Measurements from ENCODE around the gene MEX3A. TPM values are rescaled to one million over a fixed set of nuclear protein-coding genes. Genes with fewer than 3 reads are reported as not detected.
A peak's percentile ranks its signal among the peaks of the same experiment; 100 is the strongest.

Gene MEX3A
- total and polyA plus RNA-seq, 4 donors = 0.26 to 8.1 (median 1.1) TPM

GRCh38 chr1:156062189-156062588, 20.1 kb downstream of the MEX3A start:
- TF ChIP-seq CTCF (IDR thresholded peaks at IDR 0.05; ENCODE audit: control extremely low read depth, extremely low read depth) = no peak
- H3K36me3 ChIP-seq (ENCODE audit: control insufficient read depth in 4 of 4, insufficient read depth in 4 of 4, low read length in 4 of 4) = peaks cover 0 to 2% (median 2%) of the 10 kb centered on the region in 4 donors
- no peaks in the 10 kb centered on the region for H3K27me3 ChIP-seq (ENCODE audit: control insufficient read depth in 3 of 3, insufficient read depth in 3 of 3, low read length in 2 of 3)
- 68 to 87% methylated on average over 3 of the region's 3 CpGs for WGBS, 2 donors
- DNase-seq (no peak), ATAC-seq (ENCODE audit: insufficient read depth, low FRiP score) (peak; percentile 15)
- peak overlapping the region; percentile 20 for H3K4me3 ChIP-seq
- no peaks in the 10 kb centered on the region for H3K9me3 ChIP-seq (ENCODE audit: control insufficient read depth in 4 of 4, insufficient read depth in 3 of 4, low read length in 3 of 4)
- H3K4me1 ChIP-seq (ENCODE audit: control insufficient read depth in 5 of 5, insufficient read depth in 5 of 5, low read length in 5 of 5) = peaks cover 0 to 6% (median 0%) of the 10 kb centered on the region in 5 donors
- peak overlapping the region in 1 of 2 donors; percentile 11 for H3K27ac ChIP-seq (ENCODE audit: low read depth in 1 of 2, low read length in 1 of 2)
- no peak overlapping the region for H3K9ac ChIP-seq (ENCODE audit: insufficient read depth in 1 of 2, low read length in 2 of 2)

- Histone ChIP-seq H3K9me3 (ENCODE audit: control insufficient read depth in 4 of 4, insufficient read depth in 3 of 4, low read length in 3 of 4) (no peaks in the 10 kb centered on the region), H3K4me3 (peak within 1 kb of the TSS; percentile 20), H3K36me3 (ENCODE audit: control insufficient read depth in 4 of 4, insufficient read depth in 4 of 4, low read length in 4 of 4) (peaks cover 0 to 2% (median 2%) of the 10 kb centered on the region in 4 donors), H3K27ac (ENCODE audit: low read depth in 1 of 2, low read length in 1 of 2) (peak within 1 kb of the TSS in 1 of 2 donors; percentile 59), H3K27me3 (ENCODE audit: control insufficient read depth in 3 of 3, insufficient read depth in 3 of 3, low read length in 2 of 3) (no peaks in the 10 kb centered on the region), H3K4me1 (ENCODE audit: control insufficient read depth in 5 of 5, insufficient read depth in 5 of 5, low read length in 5 of 5) (peaks cover 0 to 6% (median 0%) of the 10 kb centered on the region in 5 donors), H3K9ac (ENCODE audit: insufficient read depth in 1 of 2, low read length in 2 of 2) (peak within 1 kb of the TSS; percentile 48 to 55)
- ATAC-seq (ENCODE audit: insufficient read depth, low FRiP score) (peak; percentile 59), DNase-seq (peak; percentile 66 to 86 (median 77))
- 58 to 68% methylated on average over 11 of the region's 11 CpGs for WGBS, 2 donors
- no peak for TF ChIP-seq CTCF (IDR thresholded peaks at IDR 0.05; ENCODE audit: control extremely low read depth, extremely low read depth)
Observed at GRCh38 chr1:156060937-156061636, 21.2 kb downstream of the MEX3A start, which contains the start of gene RAB25. Gene RAB25 (plus strand): TSS chr1:156061160. CDS start chr1:156061401, 241 bp downstream.

GRCh38 chr1:156056326-156056849, 25.9 kb downstream of the MEX3A start:
- no peaks in the 10 kb centered on the region for H3K27me3 ChIP-seq (ENCODE audit: control insufficient read depth in 3 of 3, insufficient read depth in 3 of 3, low read length in 2 of 3)
- H3K27ac ChIP-seq (ENCODE audit: low read depth in 1 of 2, low read length in 1 of 2) = no peak overlapping the region
- peaks cover 0 to 3% (median 2%) of the 10 kb centered on the region in 4 donors for H3K36me3 ChIP-seq (ENCODE audit: control insufficient read depth in 4 of 4, insufficient read depth in 4 of 4, low read length in 4 of 4)
- DNase-seq = no peak
- no peak overlapping the region for H3K4me3 ChIP-seq
- no peak overlapping the region for H3K9ac ChIP-seq (ENCODE audit: insufficient read depth in 1 of 2, low read length in 2 of 2)
- WGBS, 2 donors = 96 to 100% methylated on average over 1 of the region's 1 CpG
- TF ChIP-seq CTCF (IDR thresholded peaks at IDR 0.05; ENCODE audit: control extremely low read depth, extremely low read depth) = no peak
- no peaks in the 10 kb centered on the region for H3K9me3 ChIP-seq (ENCODE audit: control insufficient read depth in 4 of 4, insufficient read depth in 3 of 4, low read length in 3 of 4)
- H3K4me1 ChIP-seq (ENCODE audit: control insufficient read depth in 5 of 5, insufficient read depth in 5 of 5, low read length in 5 of 5) = peaks cover 2 to 7% (median 4%) of the 10 kb centered on the region in 5 donors
- no peak for ATAC-seq (ENCODE audit: insufficient read depth, low FRiP score)
